Sigmoid colon (tissue), 7 donors: ENCODE results near the gene RBBP5. TPM values are rescaled to one million over a fixed set of nuclear protein-coding genes. Genes with fewer than 3 reads are reported as not detected.

Source experiments
- DNase-seq: peaks from one replicate; pipeline ENCODE4 v3.0.0-alpha.2; 2019
- H3K27ac ChIP-seq, 4 donors: fragments of 200-600 bp; sonication (generic); one replicate each; pipeline ENCODE4 v1.5.1; 2016 to 2019; ENCODE audit warnings: mild to moderate bottlenecking in 1 of 4
- H3K27me3 ChIP-seq, 3 donors: fragments of 200-600 bp; sonication (generic); one replicate each; pipeline ENCODE4 v1.5.1; 2019; ENCODE audit warnings: mild to moderate bottlenecking in 1 of 3
- H3K36me3 ChIP-seq, 4 donors: fragments of 200-600 bp; sonication (generic); one replicate each; pipeline ENCODE4 v1.5.1; 2016 to 2019
- H3K4me1 ChIP-seq, 4 donors: fragments of 200-600 bp; sonication (generic); one replicate each; pipeline ENCODE4 v1.5.1; 2017 to 2019
- H3K4me3 ChIP-seq, 4 donors: fragments of 200-600 bp; sonication (generic); one replicate each; pipeline ENCODE4 v1.5.1; 2017 to 2019; ENCODE audit warnings: mild to moderate bottlenecking in 2 of 4, moderate library complexity in 1 of 4
- H3K9me3 ChIP-seq, 4 donors: fragments of 200-600 bp in 3 of 4; sonication (generic) in 3 of 4; one replicate each; pipeline versions ENCODE4 v1.5.1 to v1.6.1; 2013 to 2019
- CTCF ChIP-seq, 4 experiments: fragments of 450-650 bp in 3 of 4; fragments of 200-600 bp in 1 of 4; IDR thresholded peaks; one replicate each; pipeline ENCODE4 v1.5.1; 2016 to 2019; ENCODE audit warnings: antibody characterized with exemption in 4 of 4, mild to moderate bottlenecking in 3 of 4, moderate library complexity in 2 of 4
- EP300 ChIP-seq, 4 donors: sonication (generic); formaldehyde crosslinking; IDR thresholded peaks; one replicate each; pipeline ENCODE4 v1.6.1; 2017; ENCODE audit warnings: antibody characterized with exemption in 4 of 4
- POLR2A ChIP-seq, 2 donors: fragments of 450-650 bp; IDR thresholded peaks; one replicate each; pipeline ENCODE4 v1.6.1; 2016; ENCODE audit warnings: antibody characterized with exemption in 2 of 2, mild to moderate bottlenecking in 2 of 2, moderate library complexity in 2 of 2
- POLR2AphosphoS5 ChIP-seq, 4 donors: sonication (generic); formaldehyde crosslinking; IDR thresholded peaks; one replicate each; pipeline ENCODE4 v1.6.1; 2017; ENCODE audit warnings: antibody characterized with exemption in 4 of 4
- WGBS, 2 donors: extraction: QIAGEN DNeasy Blood & Tissue Kit; methylation state at CpG; one replicate each; pipeline ENCODE4 v1.1.7; 2013; 5-methylcytosine and 5-hydroxymethylcytosine counted together
- intact Hi-C: fragments of 100-400 bp; cut with DNase I; formaldehyde crosslinking; loops from one replicate; pipeline ENCODE4 v1.15.1; 2023
- polyA plus RNA-seq, 3 donors: library from polyadenylated mRNA; stranded (reverse); fragments of 200-250 nt; gene quantifications; one replicate each; pipeline ENCODE4 v1.2.3, GENCODE V29; 2013
- total RNA-seq, 4 donors: library from RNA; depleted of rRNA; stranded (reverse); fragments of >200 nt; gene quantifications; one replicate each; pipeline ENCODE4 v1.1.0, GENCODE V29; 2016
- donor health status: healthy with polysubstance abuse.
- donor health status: Bipolar disorder and iron deficiency.
- donor health status: healthy.

The RBBP5 gene
- total and polyA plus RNA-seq, 7 donors, result 6.6 to 36.5 (median 12.2) TPM

- TF ChIP-seq POLR2A (IDR thresholded peaks at IDR 0.05), result no peak
- TF ChIP-seq CTCF (IDR thresholded peaks at IDR 0.05), result no peak
- TF ChIP-seq EP300 (IDR thresholded peaks at IDR 0.05), result no peak
- no peak for TF ChIP-seq POLR2AphosphoS5 (IDR thresholded peaks at IDR 0.05)
- Histone ChIP-seq H3K36me3 (peaks cover 19 to 87% (median 28%) of the 10 kb centered on the region in 4 donors), H3K9me3 (peaks cover 0 to 8% (median 0%) of the 10 kb centered on the region in 4 donors), H3K4me1 (no peaks in the 10 kb centered on the region), H3K4me3 (no peak overlapping the region), H3K27ac (no peak overlapping the region), H3K27me3 (no peaks in the 10 kb centered on the region)
- no peak for DNase-seq
- intact Hi-C loops, result no loop called here
- 98% methylated on average over 4 of the region's 4 CpGs for WGBS, 2 donors
These were observed 30.7 kb upstream of the RBBP5 start for GRCh38 chr1:205152505-205152904.

- no peak overlapping the region for H3K4me3 ChIP-seq
- DNase-seq, result no peak
- 93 to 95% methylated on average over 5 of the region's 5 CpGs for WGBS, 2 donors
- H3K9me3 ChIP-seq, result peaks cover 0 to 3% (median 0%) of the 10 kb centered on the region in 4 donors
- no peaks in the 10 kb centered on the region for H3K27me3 ChIP-seq
- TF ChIP-seq POLR2AphosphoS5 (IDR thresholded peaks at IDR 0.05), result no peak
- TF ChIP-seq POLR2A (IDR thresholded peaks at IDR 0.05), result no peak
- TF ChIP-seq CTCF (IDR thresholded peaks at IDR 0.05), result no peak
- no peak for TF ChIP-seq EP300 (IDR thresholded peaks at IDR 0.05)
- no peak overlapping the region for H3K27ac ChIP-seq
- peaks cover 0 to 3% (median 0%) of the 10 kb centered on the region in 4 donors for H3K4me1 ChIP-seq
- peaks cover 8 to 87% (median 16%) of the 10 kb centered on the region in 4 donors for H3K36me3 ChIP-seq
- intact Hi-C loops, result no loop called here
These were observed 29.1 kb upstream of the RBBP5 start for GRCh38 chr1:205150651-205151428.

- intact Hi-C loops, result loop anchor here (10.0 kb wide), 1 partner anchor 163 kb away; no protein-coding TSS in a partner anchor
- no peak overlapping the region for H3K27ac ChIP-seq
- H3K27me3 ChIP-seq, result no peaks in the 10 kb centered on the region
- no peak for DNase-seq
- H3K9me3 ChIP-seq, result no peaks in the 10 kb centered on the region
- TF ChIP-seq POLR2A (IDR thresholded peaks at IDR 0.05) (no peak), CTCF (IDR thresholded peaks at IDR 0.05) (no peak), POLR2AphosphoS5 (IDR thresholded peaks at IDR 0.05) (no peak), EP300 (IDR thresholded peaks at IDR 0.05) (no peak)
- H3K4me3 ChIP-seq, result no peak overlapping the region
- H3K36me3 ChIP-seq, result peaks cover 6 to 53% (median 9%) of the 10 kb centered on the region in 4 donors
- 90% methylated on average over 6 of the region's 6 CpGs for WGBS, 2 donors
- peaks cover 0 to 25% (median 12%) of the 10 kb centered on the region in 4 donors for H3K4me1 ChIP-seq
These were observed 25.5 kb upstream of the RBBP5 start for GRCh38 chr1:205147191-205147835.

- intact Hi-C loops, result loop anchor here (5.0 to 10.0 kb wide), 2 partner anchors 113 to 160 kb away; no protein-coding TSS in a partner anchor
- no peaks in the 10 kb centered on the region for H3K9me3 ChIP-seq
- no peak for DNase-seq
- 76 to 77% methylated on average over 1 of the region's 1 CpG for WGBS, 2 donors
- H3K27me3 ChIP-seq, result no peaks in the 10 kb centered on the region
- no peak overlapping the region for H3K4me3 ChIP-seq
- peaks cover 0 to 36% (median 22%) of the 10 kb centered on the region in 4 donors for H3K4me1 ChIP-seq
- H3K27ac ChIP-seq, result peak overlapping the region in 3 of 4 donors; percentile 10 to 74 (median 42)
- TF ChIP-seq CTCF (IDR thresholded peaks at IDR 0.05), result no peak
- TF ChIP-seq EP300 (IDR thresholded peaks at IDR 0.05), result no peak
- no peak for TF ChIP-seq POLR2A (IDR thresholded peaks at IDR 0.05)
- no peak for TF ChIP-seq POLR2AphosphoS5 (IDR thresholded peaks at IDR 0.05)
- H3K36me3 ChIP-seq, result peaks cover 0 to 38% (median 9%) of the 10 kb centered on the region in 4 donors
These were observed 23.0 kb upstream of the RBBP5 start for GRCh38 chr1:205144751-205145150.
